Measurements from ENCODE around the gene SLC4A7.
"Not testable (repeated sequence)": the region's sequence is repeated elsewhere in the genome, so short reads cannot be mapped to it uniquely, and the experiment has no call there.

GRCh38 chr3:27328982-27329762 lies 155.0 kb downstream of the SLC4A7 start:
- TF ChIP-seq CTCF (conservative IDR thresholded peaks at IDR 0.05; ENCODE audit: low read length); EZH2phosphoT487 (IDR thresholded peaks at IDR 0.05; ENCODE audit: borderline replicate concordance): not testable (repeated sequence)

Measured in Loucy (cell line).